Keratinocyte (primary cell): ENCODE measurements around the gene BSCL2. TPM values are rescaled to one million over a fixed set of nuclear protein-coding genes. Genes with fewer than 3 reads are reported as not detected.
"Not testable (repeated sequence)": the region's sequence is repeated elsewhere in the genome, so short reads cannot be mapped to it uniquely, and the experiment has no call there.

Source experiments
- DNase-seq: peaks from one replicate; pipeline ENCODE4 v3.0.0-alpha.2; 2011; ENCODE audit warnings: low read depth, missing footprints, low spot score
- FAIRE-seq: peaks from 2 replicates; lab custom pipeline; 2011; peaks lifted over from hg19 to GRCh38; lab: Jason Lieb, UNC
- H2AFZ ChIP-seq: 2 replicates; pipeline ENCODE4 v1.6.0; 2012; ENCODE audit warnings: low read length, control low read depth, inconsistent platforms; ENCODE audit not compliant: control insufficient read depth
- H3K27ac ChIP-seq: 2 replicates; pipeline ENCODE4 v1.5.1; 2011; ENCODE audit warnings: low read length; ENCODE audit not compliant: control insufficient read depth, insufficient read depth
- H3K27me3 ChIP-seq: 3 replicates; pipeline ENCODE4 v1.6.0; 2011; ENCODE audit warnings: low read length; ENCODE audit not compliant: control insufficient read depth, insufficient read depth; ENCODE audit errors: extremely low read depth
- H3K36me3 ChIP-seq, 2 experiments: 2 replicates in 1 of 2; 3 replicates in 1 of 2; pipeline ENCODE4 v1.5.1; 2011; ENCODE audit warnings: low read length in 2 of 2, mild to moderate bottlenecking in 1 of 2; ENCODE audit not compliant: control insufficient read depth in 2 of 2, insufficient read depth in 2 of 2; ENCODE audit errors: extremely low read depth in 1 of 2
- H3K4me1 ChIP-seq: 3 replicates; pipeline ENCODE4 v1.5.1; 2011; ENCODE audit warnings: low read length; ENCODE audit not compliant: control insufficient read depth, insufficient read depth; ENCODE audit errors: extremely low read depth
- H3K4me2 ChIP-seq: 3 replicates; pipeline ENCODE4 v1.6.0; 2011; ENCODE audit warnings: low read depth, low read length; ENCODE audit not compliant: control insufficient read depth, insufficient read depth; ENCODE audit errors: extremely low read depth
- H3K4me3 ChIP-seq, 3 experiments: fragments of 200-600 bp in 1 of 3; sonication (generic) in 1 of 3; 2 replicates in 2 of 3; 3 replicates in 1 of 3; pipeline ENCODE4 v1.5.1; 2011 to 2016; ENCODE audit warnings: low read length in 3 of 3, mild to moderate bottlenecking in 3 of 3, control low read depth in 2 of 3, inconsistent platforms in 1 of 3, low read depth in 1 of 3, mixed read lengths in 1 of 3, mixed run types in 1 of 3, moderate library complexity in 1 of 3; ENCODE audit not compliant: control insufficient read depth in 2 of 3, insufficient read depth in 2 of 3; ENCODE audit errors: extremely low read depth in 1 of 3
- H3K79me2 ChIP-seq: 2 replicates; pipeline ENCODE4 v1.6.0; 2012; ENCODE audit warnings: low read length; ENCODE audit not compliant: control insufficient read depth, insufficient read depth
- H3K9ac ChIP-seq: 3 replicates; pipeline ENCODE4 v1.6.0; 2011; ENCODE audit warnings: low read length; ENCODE audit not compliant: control insufficient read depth, insufficient read depth; ENCODE audit errors: extremely low read depth
- H3K9me1 ChIP-seq: 3 replicates; pipeline ENCODE4 v1.6.0; 2011; ENCODE audit warnings: low read length; ENCODE audit not compliant: control insufficient read depth, insufficient read depth; ENCODE audit errors: extremely low read depth
- H3K9me3 ChIP-seq: 2 replicates; pipeline ENCODE4 v1.5.1; 2012; ENCODE audit warnings: low read depth, low read length; ENCODE audit not compliant: control insufficient read depth
- H4K20me1 ChIP-seq: 3 replicates; pipeline ENCODE4 v1.6.0; 2011; ENCODE audit warnings: low read length; ENCODE audit not compliant: control insufficient read depth, insufficient read depth; ENCODE audit errors: extremely low read depth
- EZH2 ChIP-seq: IDR thresholded peaks from one replicate; pipeline ENCODE4 v1.6.1; 2012; ENCODE audit warnings: inconsistent platforms, mild to moderate bottlenecking, low read length, moderate library complexity
- dilution Hi-C: fragments of 300-500 bp; cut with MboI; formaldehyde crosslinking; loops from one replicate; pipeline ENCODE4 v1.7.0; 2020; ENCODE audit warnings: low sequenced_read_pairs; ENCODE audit not compliant: extremely low pct_ligation_motif_present
- polyA plus RNA-seq, 5 experiments: library from polyadenylated mRNA; depleted of rRNA in 3 of 5; stranded (reverse) in 3 of 5; stranded (forward) in 1 of 5; unstranded in 1 of 5; fragments of >200 nt; gene quantifications; 1 replicate in 1 of 5; 2 replicates in 3 of 5; 3 replicates in 1 of 5; pipeline versions ENCODE4 v1.2.1 to v1.2.3, GENCODE V29; 2011 to 2012; ENCODE audit warnings: missing spikeins in 2 of 5, low read depth in 1 of 5, low replicate concordance in 1 of 5
- TF ChIP-seq, protein P1 (sequence below), 3 experiments: IDR thresholded peaks in 1 of 3; conservative IDR thresholded peaks in 1 of 3; optimal IDR thresholded peaks in 1 of 3; 2 replicates in 2 of 3; 3 replicates in 1 of 3; pipeline versions ENCODE3 to v1.5.1; 2011; ENCODE audit warnings: low read length in 3 of 3, mild to moderate bottlenecking in 3 of 3, moderate library complexity in 2 of 3, control low read depth in 1 of 3, inconsistent platforms in 1 of 3; ENCODE audit not compliant: insufficient read depth in 2 of 3; ENCODE audit errors: extremely low read depth in 1 of 3

Gene BSCL2
- polyA plus RNA-seq, 1 donor (not counting 4 experiments of a cell fraction or from before 2014, with no cell fraction given) = 21.9 TPM

DNA sequence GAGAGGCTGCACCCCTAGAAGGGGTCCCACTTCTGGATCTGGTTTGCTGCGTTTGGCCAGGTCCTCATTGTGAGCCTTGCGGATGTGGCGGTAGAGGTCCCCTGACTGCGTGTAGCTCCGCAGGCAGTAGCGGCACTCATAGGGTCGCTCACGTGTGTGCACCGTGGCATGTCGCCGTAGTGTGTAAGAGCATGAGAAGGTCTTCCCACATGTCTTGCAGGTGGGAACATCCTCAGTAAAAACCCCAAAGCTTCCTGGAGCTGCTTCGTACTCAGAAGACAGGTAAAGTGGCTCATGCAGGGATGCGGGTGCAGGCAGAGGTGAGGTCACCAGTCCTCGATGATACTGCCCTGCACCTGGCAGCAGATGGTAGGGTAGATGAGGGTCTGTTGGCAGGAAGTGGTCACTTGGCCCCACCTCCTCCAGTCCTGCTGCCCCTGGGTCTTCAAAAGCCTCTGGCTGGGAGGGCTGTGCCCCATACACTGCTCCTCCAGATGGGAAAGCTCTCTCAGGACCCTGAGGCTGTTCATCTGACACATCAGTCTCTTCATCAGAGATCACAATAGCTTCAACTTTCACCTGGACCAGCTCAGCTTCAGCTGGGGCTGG, 45.1 kb upstream of the BSCL2 start:
- FAIRE-seq (no peak), DNase-seq (no peak)
- Histone ChIP-seq H3K27ac (no peak overlapping the region), H3K27me3 (no peaks in the 10 kb centered on the region), H3K9me3 (no peaks in the 10 kb centered on the region), H3K4me2 (no peak overlapping the region), H3K9ac (no peak overlapping the region), H3K36me3 (peaks cover 9 to 17% of the 10 kb centered on the region in 2 experiments), H3K4me3 (no peak overlapping the region), H3K4me1 (peaks cover 11% of the 10 kb centered on the region), H3K9me1 (peaks cover 2% of the 10 kb centered on the region), H4K20me1 (no peaks in the 10 kb centered on the region), H3K79me2 (peaks cover 16% of the 10 kb centered on the region), H2AFZ (no peak overlapping the region)
- TF ChIP-seq, protein P1, sequence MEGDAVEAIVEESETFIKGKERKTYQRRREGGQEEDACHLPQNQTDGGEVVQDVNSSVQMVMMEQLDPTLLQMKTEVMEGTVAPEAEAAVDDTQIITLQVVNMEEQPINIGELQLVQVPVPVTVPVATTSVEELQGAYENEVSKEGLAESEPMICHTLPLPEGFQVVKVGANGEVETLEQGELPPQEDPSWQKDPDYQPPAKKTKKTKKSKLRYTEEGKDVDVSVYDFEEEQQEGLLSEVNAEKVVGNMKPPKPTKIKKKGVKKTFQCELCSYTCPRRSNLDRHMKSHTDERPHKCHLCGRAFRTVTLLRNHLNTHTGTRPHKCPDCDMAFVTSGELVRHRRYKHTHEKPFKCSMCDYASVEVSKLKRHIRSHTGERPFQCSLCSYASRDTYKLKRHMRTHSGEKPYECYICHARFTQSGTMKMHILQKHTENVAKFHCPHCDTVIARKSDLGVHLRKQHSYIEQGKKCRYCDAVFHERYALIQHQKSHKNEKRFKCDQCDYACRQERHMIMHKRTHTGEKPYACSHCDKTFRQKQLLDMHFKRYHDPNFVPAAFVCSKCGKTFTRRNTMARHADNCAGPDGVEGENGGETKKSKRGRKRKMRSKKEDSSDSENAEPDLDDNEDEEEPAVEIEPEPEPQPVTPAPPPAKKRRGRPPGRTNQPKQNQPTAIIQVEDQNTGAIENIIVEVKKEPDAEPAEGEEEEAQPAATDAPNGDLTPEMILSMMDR (optimal IDR thresholded peaks at IDR 0.05 in 1 of 3, IDR thresholded peaks at IDR 0.05 in 1 of 3, conservative IDR thresholded peaks at IDR 0.05 in 1 of 3; ENCODE audit: extremely low read depth in 1 of 3, insufficient read depth in 2 of 3, low read length in 3 of 3) = no peak
- TF ChIP-seq EZH2 = no peak
- dilution Hi-C loops = no loop called here

DNA sequence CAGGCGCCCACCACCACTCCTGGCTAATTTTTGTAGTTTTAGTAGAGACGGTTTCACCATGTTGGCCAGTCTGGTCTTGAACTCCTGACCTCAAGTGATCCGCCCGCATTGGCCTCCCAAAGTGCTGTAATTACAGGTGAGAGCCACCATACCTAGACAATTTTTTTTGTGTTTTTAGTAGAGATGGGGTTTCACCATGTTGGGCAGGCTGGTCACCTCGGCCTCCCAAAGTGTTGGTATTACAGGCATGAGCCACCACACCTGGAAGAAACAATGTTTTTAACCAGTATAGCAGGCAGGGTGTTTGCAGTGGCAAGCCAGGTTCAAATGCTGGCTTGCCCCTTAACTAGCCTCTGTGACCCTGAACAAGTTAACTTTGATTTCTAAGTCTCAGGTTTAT, 42.7 kb upstream of the BSCL2 start:
- H2AFZ ChIP-seq, H3K27me3 ChIP-seq, H3K4me3 ChIP-seq, H3K4me2 ChIP-seq, H3K9ac ChIP-seq, DNase-seq, dilution Hi-C loops, H4K20me1 ChIP-seq, FAIRE-seq, H3K27ac ChIP-seq, H3K9me3 ChIP-seq, H3K9me1 ChIP-seq: not testable (repeated sequence)
- Histone ChIP-seq H3K4me1 (peaks cover 11% of the 10 kb centered on the region), H3K36me3 (peaks cover 9 to 17% of the 10 kb centered on the region in 2 experiments), H3K79me2 (peaks cover 16% of the 10 kb centered on the region)
